Renal pelvis (tissue), 4 donors: Measurements from ENCODE around the gene LEKR1. TPM values are rescaled to one million over a fixed set of nuclear protein-coding genes. Genes with fewer than 3 reads are reported as not detected.
"Not testable (repeated sequence)": the region's sequence is repeated elsewhere in the genome, so short reads cannot be mapped to it uniquely, and the experiment has no call there.

Experiments
- DNase-seq: peaks from one replicate; pipeline ENCODE4 v3.0.0-alpha.2; 2013
- polyA plus RNA-seq, 3 donors: library from polyadenylated mRNA; unstranded; fragments of 120-200 nt; gene quantifications; one replicate each; pipeline ENCODE4 v1.2.1, GENCODE V29; 2013; ENCODE audit not compliant: insufficient read length in 3 of 3

Gene LEKR1
- polyA plus RNA-seq, 3 donors = 1.3 to 4.2 (median 3.8) TPM

DNA sequence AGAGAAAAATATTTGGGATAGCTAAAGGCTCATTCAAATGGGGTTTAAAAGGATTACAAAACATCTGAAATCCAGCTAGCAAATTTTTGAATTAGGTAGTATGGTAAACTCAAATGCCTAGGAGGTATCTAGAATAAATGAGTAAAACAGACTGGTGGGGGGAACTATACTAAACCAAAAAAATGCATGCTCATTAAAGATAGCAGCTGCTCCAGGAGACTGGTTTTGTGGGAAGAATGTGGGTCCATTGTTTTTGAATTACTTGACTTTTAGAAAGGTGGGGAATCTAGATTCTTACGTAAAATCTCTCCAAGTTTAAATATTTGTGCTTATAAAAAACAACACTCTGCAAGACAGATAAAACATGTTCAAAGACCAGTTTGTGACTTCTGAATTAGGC, 73.8 kb downstream of the LEKR1 start:
- DNase-seq = no peak

GRCh38 chr3:156902916-156903315, 76.8 kb downstream of the LEKR1 start:
- DNase-seq = no peak

- DNase-seq = no peak
Observed at GRCh38 chr3:156906275-156906674, 80.1 kb downstream of the LEKR1 start.

- no peak for DNase-seq
Observed at GRCh38 chr3:156908398-156908797, 82.2 kb downstream of the LEKR1 start.

DNA sequence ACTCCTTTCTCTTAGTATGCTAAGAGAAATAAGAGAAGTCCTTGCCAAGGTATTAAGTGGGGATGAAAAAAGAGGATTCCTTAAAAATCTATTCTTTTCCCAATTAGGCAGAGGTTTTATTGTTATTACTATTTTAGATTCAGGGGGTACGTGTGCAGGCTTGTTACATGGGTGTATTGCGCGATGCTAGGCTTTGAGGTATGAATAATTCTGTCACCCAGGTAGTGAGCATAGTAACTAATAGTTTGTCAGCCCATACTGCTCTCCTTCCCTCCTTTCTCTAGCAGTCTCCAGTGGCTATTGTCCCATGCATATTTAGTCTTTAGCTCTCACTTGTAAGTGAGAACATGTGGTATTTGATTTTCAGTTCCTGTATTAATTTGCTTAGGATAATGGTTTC, 83.9 kb downstream of the LEKR1 start:
- no peak for DNase-seq

- DNase-seq = not testable (repeated sequence)
Observed at GRCh38 chr3:156910831-156911230, 84.7 kb downstream of the LEKR1 start.

GRCh38 chr3:156914300-156914699, 88.1 kb downstream of the LEKR1 start:
- DNase-seq = not testable (repeated sequence)

DNA sequence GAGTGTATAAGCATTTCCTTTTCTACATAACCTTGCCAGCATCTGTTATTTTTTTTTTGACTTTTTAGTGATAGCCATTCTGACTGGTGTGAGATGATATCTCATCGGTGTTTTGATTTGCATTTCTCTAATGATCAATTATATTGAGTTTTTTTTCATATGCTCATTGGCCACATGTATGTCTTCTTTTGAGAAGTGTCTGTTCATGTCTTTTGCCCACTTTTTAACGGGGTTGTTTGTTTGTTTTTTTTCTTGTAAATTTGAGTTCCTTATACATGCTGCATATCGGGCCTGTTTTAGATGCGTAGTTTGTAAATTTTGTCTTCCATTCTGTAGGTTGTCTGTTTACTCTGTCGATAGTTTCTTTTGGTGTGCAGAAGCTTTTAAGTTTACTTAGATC, 89.2 kb downstream of the LEKR1 start:
- DNase-seq = no peak

DNA sequence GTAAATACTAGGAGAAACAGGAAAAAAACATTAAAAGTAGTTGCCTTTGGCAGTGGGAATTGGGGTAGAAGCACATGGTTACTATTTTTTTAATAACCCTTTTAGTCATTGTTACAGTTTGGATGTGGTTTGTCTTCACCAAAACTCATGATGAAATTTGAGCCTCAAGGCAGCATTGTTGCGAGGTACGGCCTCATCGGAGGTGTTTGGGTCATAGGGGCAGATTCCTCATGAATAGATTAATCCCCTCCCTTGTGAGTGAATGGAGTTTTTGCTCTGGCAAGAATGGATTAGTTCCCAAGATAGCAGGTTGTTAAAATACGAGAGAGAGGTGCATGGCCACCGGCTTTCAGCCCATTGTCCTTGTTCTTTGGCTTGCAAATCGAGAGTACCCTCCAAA, 92.6 kb downstream of the LEKR1 start:
- no peak for DNase-seq

DNA sequence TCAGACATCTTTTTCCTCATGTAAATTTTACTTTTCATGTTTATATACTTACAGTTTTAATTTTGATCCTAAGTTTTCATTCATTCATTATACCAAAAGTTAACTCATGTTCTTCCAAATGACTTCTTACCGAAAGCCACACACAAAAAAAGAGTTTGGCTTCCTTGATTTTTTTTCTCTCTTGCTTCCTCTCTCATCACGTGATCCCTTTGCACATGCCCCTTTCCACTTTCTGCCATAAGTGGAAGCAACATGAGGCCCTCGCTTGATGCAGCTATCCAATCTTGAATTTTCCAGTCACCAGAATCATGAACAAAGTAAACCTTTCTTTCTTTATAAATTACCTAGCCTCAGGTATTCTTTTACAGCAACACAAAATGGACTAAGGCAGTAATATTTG, 93.7 kb downstream of the LEKR1 start:
- no peak for DNase-seq

GRCh38 chr3:156920399-156920798, 94.2 kb downstream of the LEKR1 start:
- no peak for DNase-seq

DNA sequence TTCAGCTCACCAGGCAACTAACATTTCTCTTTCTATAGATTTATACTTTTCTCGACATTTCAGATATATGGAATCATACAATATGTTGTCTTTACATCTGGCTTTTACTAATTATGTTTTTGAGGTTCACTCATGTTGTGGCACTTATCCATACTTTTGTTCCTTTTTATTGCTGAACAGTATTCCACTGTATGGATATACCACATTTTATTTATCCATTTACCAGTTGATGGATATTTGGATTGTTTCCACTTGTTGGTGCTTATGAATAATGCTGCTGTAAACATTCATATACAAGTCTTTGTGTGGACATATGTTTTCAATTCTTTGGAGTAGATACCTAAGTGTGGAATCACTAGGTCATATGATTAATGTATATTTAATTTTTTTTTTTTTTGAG, 97.2 kb downstream of the LEKR1 start:
- no peak for DNase-seq

DNA sequence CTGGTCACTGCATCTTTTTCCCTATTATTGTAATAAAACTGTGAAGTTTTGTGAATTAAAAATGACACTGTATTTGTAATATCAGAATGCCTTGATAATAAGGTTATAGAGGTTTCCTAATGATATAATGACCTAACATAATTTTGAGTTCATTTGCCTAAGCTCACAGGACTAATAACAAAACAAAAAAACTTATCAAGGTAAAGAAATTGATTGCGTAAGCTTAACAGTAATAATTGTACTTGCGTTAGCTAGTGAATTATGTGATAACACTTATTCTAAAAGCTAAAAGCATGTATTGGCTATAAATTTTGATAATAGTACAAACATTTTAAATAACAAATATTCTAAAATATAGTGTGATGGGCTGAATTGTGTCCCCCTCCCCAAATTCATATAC, 112.6 kb downstream of the LEKR1 start:
- DNase-seq = no peak

- no peak for DNase-seq
Observed at GRCh38 chr3:156939315-156939714, 113.2 kb downstream of the LEKR1 start.

DNA sequence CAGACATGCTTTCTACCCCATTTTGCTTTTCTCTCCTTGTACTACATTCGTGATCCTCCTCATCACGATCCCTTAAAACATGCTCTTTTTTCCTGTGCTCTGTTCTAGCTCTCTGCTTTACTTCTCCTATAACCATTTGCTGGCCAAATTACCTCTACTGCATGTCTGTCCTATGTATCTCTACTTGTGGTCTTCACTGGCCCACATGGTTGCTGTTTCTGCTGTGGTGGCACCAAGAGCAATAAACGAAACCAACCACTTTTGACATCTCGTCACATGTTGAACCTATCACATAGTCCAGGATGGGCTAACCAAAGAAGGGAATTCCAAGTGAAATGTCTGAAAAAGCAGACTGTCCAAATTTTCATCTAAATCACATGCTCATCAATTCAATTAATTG, 115.2 kb downstream of the LEKR1 start:
- no peak for DNase-seq

- DNase-seq = no peak
Observed at GRCh38 chr3:156948402-156949210, 122.5 kb downstream of the LEKR1 start.

GRCh38 chr3:156952011-156952410, 125.9 kb downstream of the LEKR1 start:
- DNase-seq = no peak

DNA sequence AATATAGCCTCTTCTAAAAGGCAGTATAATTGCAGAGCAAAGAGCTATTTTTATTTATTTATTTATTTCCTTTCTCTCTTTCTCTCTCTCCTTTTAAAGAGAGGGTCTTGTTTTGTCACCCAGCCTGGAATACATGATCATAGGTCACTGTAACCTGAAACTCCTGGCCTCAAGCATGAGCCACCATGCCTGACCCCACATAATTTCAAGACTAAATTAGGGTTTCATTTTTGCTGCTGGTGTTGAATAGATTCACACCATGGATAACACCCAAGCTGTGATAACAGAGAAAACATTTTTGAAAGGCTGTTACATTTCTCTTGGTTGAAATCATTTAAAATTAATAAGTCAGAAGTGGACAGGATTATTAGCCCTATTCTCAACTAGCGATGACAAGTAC, 131.6 kb downstream of the LEKR1 start:
- no peak for DNase-seq

DNA sequence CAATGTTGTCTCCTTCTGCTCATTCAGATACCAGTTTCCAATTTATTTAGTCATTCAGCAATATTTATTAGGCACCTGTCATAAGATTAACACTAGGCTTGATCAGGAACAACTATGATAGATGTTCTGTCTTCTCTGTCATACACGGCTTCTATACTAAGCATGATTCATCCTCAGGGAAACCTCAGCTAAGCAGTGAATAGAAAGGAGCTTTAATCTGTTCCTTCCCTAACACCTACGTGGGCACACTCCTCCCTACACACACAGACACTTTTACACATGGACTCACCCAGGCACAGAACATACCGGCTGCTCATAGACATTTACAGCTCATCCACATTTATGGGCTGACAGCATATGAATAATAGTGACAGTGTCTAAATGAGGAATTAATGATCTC, 136.9 kb downstream of the LEKR1 start:
- no peak for DNase-seq

DNA sequence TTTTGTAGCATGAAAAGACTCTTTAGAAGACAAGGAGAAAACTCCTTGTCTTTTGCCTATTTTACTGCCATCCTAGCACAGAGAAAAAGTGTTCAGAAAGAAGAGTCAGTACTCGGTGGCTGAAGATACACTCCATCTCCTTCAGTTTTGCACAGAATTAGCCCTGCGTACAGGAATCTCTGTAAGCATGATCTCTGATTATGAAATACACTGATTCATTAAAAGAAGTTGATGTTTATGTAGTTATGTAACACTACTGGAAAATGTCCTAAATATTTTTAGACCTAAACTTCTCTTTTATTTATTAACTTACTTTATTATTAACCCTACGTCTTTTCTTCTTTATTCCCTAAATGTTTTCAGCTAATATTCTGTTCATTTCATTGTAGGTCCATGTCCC, 138.4 kb downstream of the LEKR1 start:
- DNase-seq = no peak

- DNase-seq = not testable (repeated sequence)
Observed at GRCh38 chr3:156966349-156966748, 140.2 kb downstream of the LEKR1 start.

GRCh38 chr3:156973954-156974353, 147.8 kb downstream of the LEKR1 start:
- no peak for DNase-seq

DNA sequence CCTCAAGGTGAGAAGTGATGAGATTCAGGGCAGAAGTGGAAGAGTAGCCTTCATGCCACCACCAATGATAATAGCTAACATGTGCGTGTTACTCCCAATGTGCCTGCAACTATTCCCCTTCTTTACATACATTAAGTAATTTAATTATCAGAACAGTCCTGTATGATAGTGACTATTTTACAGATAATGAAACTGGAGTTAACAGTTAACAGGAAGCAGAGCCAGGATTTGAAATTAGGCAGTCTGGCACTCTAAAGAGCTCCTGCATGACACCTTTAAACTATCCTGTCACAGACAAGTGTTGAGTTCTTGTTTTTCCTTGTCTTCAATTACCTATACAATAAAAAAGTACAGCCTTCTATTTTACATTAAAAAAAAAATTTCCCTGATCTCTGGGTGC, 148.8 kb downstream of the LEKR1 start:
- DNase-seq = no peak

DNA sequence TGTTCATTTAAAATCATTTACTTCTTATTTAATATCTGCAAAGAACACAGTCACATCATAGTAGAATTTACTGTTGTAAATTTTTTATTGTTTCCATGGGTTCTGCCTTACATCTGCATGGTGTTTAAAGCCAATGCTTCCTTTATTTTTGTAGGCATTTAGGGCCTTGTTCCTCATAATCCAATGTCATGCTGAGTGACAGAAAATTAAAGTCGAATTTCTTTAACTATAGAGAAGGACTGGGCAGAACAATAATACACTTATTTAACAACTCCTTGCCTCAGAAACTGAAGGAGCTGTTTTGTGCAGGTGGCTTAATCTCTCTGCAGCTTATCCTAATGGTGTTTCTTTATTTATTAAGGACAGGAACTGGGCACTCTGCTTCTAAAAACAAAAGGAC, 149.6 kb downstream of the LEKR1 start:
- DNase-seq = no peak
